ENCODE data around the gene TP73.

Gene TP73

DNA sequence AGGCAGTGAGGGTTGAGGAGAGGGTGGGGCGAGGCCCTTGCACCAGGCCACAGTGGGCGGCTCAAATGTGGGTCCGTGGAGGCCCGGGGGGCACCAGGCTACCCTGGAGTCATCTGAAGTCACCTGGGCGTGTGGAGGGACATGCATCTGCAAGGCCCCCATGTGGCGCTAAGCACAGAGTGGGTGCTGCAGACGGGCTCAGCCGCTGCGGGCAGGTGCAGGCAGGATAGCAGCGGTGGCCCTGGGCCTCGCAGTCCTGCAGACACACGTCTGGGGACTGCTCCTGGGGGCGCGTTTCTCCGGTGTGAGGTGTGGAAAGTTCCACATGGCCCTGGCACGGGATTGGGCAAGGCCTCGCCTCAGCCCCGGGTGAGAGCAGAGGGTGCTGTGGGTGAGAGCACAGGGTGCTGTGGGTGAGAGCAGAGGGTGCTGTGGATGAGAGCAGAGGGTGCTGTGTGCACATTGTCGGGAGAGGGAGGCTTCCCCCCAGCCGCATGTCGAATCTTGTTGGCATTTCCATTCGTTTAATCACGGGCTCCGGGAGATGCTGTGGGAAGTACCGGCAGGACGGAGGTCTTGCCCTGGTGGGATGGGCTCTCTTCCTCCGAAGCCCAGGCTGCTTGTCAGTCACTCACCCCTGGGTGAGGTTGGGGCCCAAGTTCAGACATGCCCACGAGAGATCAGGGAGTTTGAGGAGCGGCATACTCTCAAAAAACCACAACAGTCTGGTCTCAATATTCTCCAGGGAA lies 46.5 kb downstream of the TP73 start:
- no peak for DNase-seq (ENCODE audit: extremely low read depth, insufficient read length)
- Histone ChIP-seq H3K4me3 (replicated peaks; ENCODE audit: low read depth, low read length) (no peak overlapping the region), H3K36me3 (ENCODE audit: control insufficient read depth, insufficient read depth, low read length) (peaks cover 2% of the 10 kb centered on the region), H3K27me3 (replicated peaks; ENCODE audit: control insufficient read depth, insufficient read depth, low read length) (no peaks in the 10 kb centered on the region)
- no peak for TF ChIP-seq CTCF (IDR thresholded peaks at IDR 0.05; ENCODE audit: insufficient read depth, low read length, poor library complexity, severe bottlenecking)

- Histone ChIP-seq H3K4me3 (replicated peaks; ENCODE audit: low read depth, low read length) (no peak overlapping the region), H3K36me3 (ENCODE audit: control insufficient read depth, insufficient read depth, low read length) (peaks cover 2% of the 10 kb centered on the region), H3K27me3 (replicated peaks; ENCODE audit: control insufficient read depth, insufficient read depth, low read length) (no peaks in the 10 kb centered on the region)
- TF ChIP-seq CTCF (IDR thresholded peaks at IDR 0.05; ENCODE audit: insufficient read depth, low read length, poor library complexity, severe bottlenecking): no peak
- DNase-seq (ENCODE audit: extremely low read depth, insufficient read length): no peak
Measured at GRCh38 chr1:3699596-3699995, 47.3 kb downstream of the TP73 start.

DNA sequence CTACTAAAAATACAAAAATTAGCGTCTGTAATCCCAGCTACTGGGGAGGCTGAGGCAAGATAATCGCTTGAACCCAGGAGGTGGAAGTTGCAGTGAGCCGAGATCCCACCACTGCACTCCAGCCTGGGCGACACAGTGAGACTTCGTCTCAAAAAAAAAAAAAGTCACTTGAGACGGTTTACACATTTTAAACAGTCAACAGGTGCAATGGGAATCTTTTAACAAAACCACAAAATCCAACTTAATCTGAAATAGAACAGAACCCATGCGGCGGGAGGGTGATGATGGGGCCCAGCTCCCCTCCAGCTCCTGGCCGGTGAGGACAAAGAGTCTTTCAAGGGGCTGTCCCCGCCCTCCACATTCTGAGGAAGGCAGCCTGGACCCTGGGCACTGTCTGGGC lies 48.3 kb downstream of the TP73 start:
- H3K4me3 ChIP-seq (replicated peaks; ENCODE audit: low read depth, low read length): no peak overlapping the region
- TF ChIP-seq CTCF (IDR thresholded peaks at IDR 0.05; ENCODE audit: insufficient read depth, low read length, poor library complexity, severe bottlenecking): no peak
- peaks cover 2% of the 10 kb centered on the region for H3K36me3 ChIP-seq (ENCODE audit: control insufficient read depth, insufficient read depth, low read length)
- no peaks in the 10 kb centered on the region for H3K27me3 ChIP-seq (replicated peaks; ENCODE audit: control insufficient read depth, insufficient read depth, low read length)
- no peak for DNase-seq (ENCODE audit: extremely low read depth, insufficient read length)

DNA sequence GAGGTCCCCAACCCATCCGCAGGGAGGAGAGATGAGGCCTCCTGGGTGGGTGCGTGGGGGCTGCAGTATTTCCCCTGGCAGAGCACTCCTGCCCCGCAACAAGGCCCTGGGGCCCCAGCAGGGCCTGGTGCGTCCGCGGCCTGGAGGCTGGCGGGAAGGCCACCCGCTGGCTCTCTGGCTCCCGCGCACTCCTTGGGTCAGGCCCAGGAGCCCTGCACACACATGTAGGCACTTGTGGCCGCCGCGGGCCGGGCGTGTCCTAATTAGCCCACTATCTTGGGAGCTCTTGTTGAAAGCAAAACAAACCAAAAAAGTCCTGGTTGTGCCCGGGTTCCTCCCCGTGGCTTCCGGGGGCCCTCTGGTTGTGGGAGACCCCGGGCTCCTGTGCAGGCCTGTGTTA lies 50.2 kb downstream of the TP73 start:
- no peak overlapping the region for H3K4me3 ChIP-seq (replicated peaks; ENCODE audit: low read depth, low read length)
- no peak for TF ChIP-seq CTCF (IDR thresholded peaks at IDR 0.05; ENCODE audit: insufficient read depth, low read length, poor library complexity, severe bottlenecking)
- no peaks in the 10 kb centered on the region for H3K27me3 ChIP-seq (replicated peaks; ENCODE audit: control insufficient read depth, insufficient read depth, low read length)
- peaks cover 1% of the 10 kb centered on the region for H3K36me3 ChIP-seq (ENCODE audit: control insufficient read depth, insufficient read depth, low read length)
- DNase-seq (ENCODE audit: extremely low read depth, insufficient read length): no peak

- DNase-seq (ENCODE audit: extremely low read depth, insufficient read length): no peak
- H3K4me3 ChIP-seq (replicated peaks; ENCODE audit: low read depth, low read length): no peak overlapping the region
- H3K36me3 ChIP-seq (ENCODE audit: control insufficient read depth, insufficient read depth, low read length): peaks cover 5% of the 10 kb centered on the region
- H3K27me3 ChIP-seq (replicated peaks; ENCODE audit: control insufficient read depth, insufficient read depth, low read length): no peaks in the 10 kb centered on the region
- TF ChIP-seq CTCF (IDR thresholded peaks at IDR 0.05; ENCODE audit: insufficient read depth, low read length, poor library complexity, severe bottlenecking): no peak
Measured at GRCh38 chr1:3702990-3703728, 50.8 kb downstream of the TP73 start.
